Measurements from ENCODE around the gene MGAT2.
"Not testable (repeated sequence)": the region's sequence is repeated elsewhere in the genome, so short reads cannot be mapped to it uniquely, and the experiment has no call there.

MGAT2 gene

GRCh38 chr14:49653508-49653907 lies 32.9 kb downstream of the MGAT2 start:
- Histone ChIP-seq H3K36me3 (replicated peaks) (peaks cover 43% of the 10 kb centered on the region), H3K27me3 (ENCODE audit: low read depth) (no peaks in the 10 kb centered on the region), H3K4me1 (no peaks in the 10 kb centered on the region), H3K9me3 (no peaks in the 10 kb centered on the region), H3K4me3 (no peak overlapping the region)
- in situ Hi-C loops (cut with MboI; ENCODE audit: low sequenced_read_pairs) = no loop called here
- no peak for DNase-seq (ENCODE audit: low spot score in 2 of 2)

GRCh38 chr14:49654511-49654910 lies 33.9 kb downstream of the MGAT2 start:
- Histone ChIP-seq H3K36me3 (replicated peaks) (peaks cover 38% of the 10 kb centered on the region), H3K4me3 (no peak overlapping the region), H3K9me3 (no peaks in the 10 kb centered on the region), H3K27me3 (ENCODE audit: low read depth) (no peaks in the 10 kb centered on the region), H3K4me1 (no peaks in the 10 kb centered on the region)
- in situ Hi-C loops (cut with MboI; ENCODE audit: low sequenced_read_pairs) = no loop called here
- DNase-seq (ENCODE audit: low spot score in 2 of 2) = no peak

DNA sequence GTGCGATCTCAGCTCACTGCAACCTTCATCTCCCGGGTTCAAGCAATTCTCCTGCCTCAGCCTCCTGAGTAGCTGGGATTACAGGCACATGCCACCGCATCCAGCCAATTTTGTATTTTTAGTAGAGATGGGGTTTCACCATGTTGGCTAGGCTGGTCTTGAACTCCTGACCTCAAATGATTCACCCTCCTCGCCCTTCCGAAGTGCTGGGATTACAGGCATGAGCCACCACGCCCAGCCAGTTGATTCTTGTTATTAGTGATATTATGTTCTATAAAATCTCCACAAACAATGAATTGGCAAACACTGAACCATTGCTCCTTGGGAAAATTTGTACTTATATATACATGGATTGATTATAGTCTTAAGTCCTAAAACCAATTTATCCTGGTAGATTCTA lies 36.9 kb downstream of the MGAT2 start:
- in situ Hi-C loops (cut with MboI; ENCODE audit: low sequenced_read_pairs); H3K4me1 ChIP-seq; H3K27me3 ChIP-seq (ENCODE audit: low read depth); H3K9me3 ChIP-seq; H3K4me3 ChIP-seq; DNase-seq (ENCODE audit: low spot score in 2 of 2): not testable (repeated sequence)
- peaks cover 29% of the 10 kb centered on the region for H3K36me3 ChIP-seq (replicated peaks)

GRCh38 chr14:49659526-49660455 lies 39.2 kb downstream of the MGAT2 start:
- no peaks in the 10 kb centered on the region for H3K4me1 ChIP-seq
- H3K27me3 ChIP-seq (ENCODE audit: low read depth) = no peaks in the 10 kb centered on the region
- DNase-seq (ENCODE audit: low spot score in 2 of 2) = no peak
- no peak overlapping the region for H3K4me3 ChIP-seq
- no peaks in the 10 kb centered on the region for H3K9me3 ChIP-seq
- H3K36me3 ChIP-seq (replicated peaks) = peaks cover 17% of the 10 kb centered on the region
- in situ Hi-C loops (cut with MboI; ENCODE audit: low sequenced_read_pairs) = no loop called here

DNA sequence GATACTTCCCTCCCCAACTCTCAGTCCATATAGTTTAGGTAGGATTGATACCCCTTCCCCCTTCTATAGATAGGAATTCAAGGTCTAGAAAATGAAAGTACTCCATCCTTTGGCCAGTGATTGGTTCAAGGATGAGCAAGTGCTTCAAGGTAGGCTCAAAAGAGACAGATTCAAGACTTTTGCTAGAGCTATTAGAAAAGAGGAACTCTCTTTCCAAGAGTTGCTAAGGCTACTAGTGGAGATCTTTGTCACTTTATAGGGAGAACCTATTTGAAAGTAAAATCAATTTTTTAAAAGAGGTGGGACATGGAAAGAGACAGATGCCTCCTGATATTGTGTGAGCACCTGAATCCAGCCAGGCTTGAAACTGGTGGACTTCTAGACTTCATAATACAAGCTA lies 49.9 kb downstream of the MGAT2 start:
- no peaks in the 10 kb centered on the region for H3K9me3 ChIP-seq
- no peaks in the 10 kb centered on the region for H3K4me1 ChIP-seq
- no peak overlapping the region for H3K4me3 ChIP-seq
- DNase-seq (ENCODE audit: low spot score in 2 of 2) = no peak
- H3K27me3 ChIP-seq (ENCODE audit: low read depth) = no peaks in the 10 kb centered on the region
- peaks cover 36% of the 10 kb centered on the region for H3K36me3 ChIP-seq (replicated peaks)
- in situ Hi-C loops (cut with MboI; ENCODE audit: low sequenced_read_pairs) = no loop called here

Data from HAP-1 (cell line).